HG03095 (cell line): ENCODE data around the gene RBMS3.
"Not testable (repeated sequence)": the region's sequence is repeated elsewhere in the genome, so short reads cannot be mapped to it uniquely, and the experiment has no call there.

Experiments
- ATAC-seq: cut with Tn5 transposase; IDR thresholded peaks from one replicate; pipeline ENCODE4 v1.9.1; 2021; ENCODE audit warnings: moderate library complexity; ENCODE audit not compliant: unreplicated experiment

Gene RBMS3

GRCh38 chr3:29649815-29650547, 369.1 kb downstream of the RBMS3 start:
- peak; percentile 86 for ATAC-seq

- no peak for ATAC-seq
Measured at GRCh38 chr3:29653680-29654079, 372.8 kb downstream of the RBMS3 start.

- no peak for ATAC-seq
Measured at GRCh38 chr3:29655015-29655747, 374.3 kb downstream of the RBMS3 start.

GRCh38 chr3:29665688-29666087, 384.8 kb downstream of the RBMS3 start:
- ATAC-seq: no peak

GRCh38 chr3:29668233-29668632, 387.4 kb downstream of the RBMS3 start:
- no peak for ATAC-seq

GRCh38 chr3:29668728-29669127, 387.9 kb downstream of the RBMS3 start:
- no peak for ATAC-seq

GRCh38 chr3:29670476-29670875, 389.6 kb downstream of the RBMS3 start:
- not testable (repeated sequence) for ATAC-seq

GRCh38 chr3:29677421-29677820, 396.6 kb downstream of the RBMS3 start:
- no peak for ATAC-seq

- ATAC-seq: no peak
Measured at GRCh38 chr3:29679944-29680343, 399.1 kb downstream of the RBMS3 start.

GRCh38 chr3:29683018-29683993, 402.4 kb downstream of the RBMS3 start:
- ATAC-seq: peak; percentile 47

- ATAC-seq: peak; percentile 98
Measured at GRCh38 chr3:29686889-29687592, 406.2 kb downstream of the RBMS3 start.

- ATAC-seq: no peak
Measured at GRCh38 chr3:29690686-29691353, 409.9 kb downstream of the RBMS3 start.

GRCh38 chr3:29693863-29694262, 413.0 kb downstream of the RBMS3 start:
- no peak for ATAC-seq

GRCh38 chr3:29694331-29694730, 413.5 kb downstream of the RBMS3 start:
- no peak for ATAC-seq

- no peak for ATAC-seq
Measured at GRCh38 chr3:29694783-29695182, 413.9 kb downstream of the RBMS3 start.

GRCh38 chr3:29695201-29695600, 414.3 kb downstream of the RBMS3 start:
- ATAC-seq: no peak

GRCh38 chr3:29695643-29696198, 414.9 kb downstream of the RBMS3 start:
- no peak for ATAC-seq

GRCh38 chr3:29696311-29696710, 415.4 kb downstream of the RBMS3 start:
- no peak for ATAC-seq

- ATAC-seq: no peak
Measured at GRCh38 chr3:29697989-29698388, 417.1 kb downstream of the RBMS3 start.

GRCh38 chr3:29700256-29700655, 419.4 kb downstream of the RBMS3 start:
- ATAC-seq: no peak
